ENCODE results near the gene PSMD13.
"Not testable (repeated sequence)": the region's sequence is repeated elsewhere in the genome, so short reads cannot be mapped to it uniquely, and the experiment has no call there.

Gene PSMD13

DNA sequence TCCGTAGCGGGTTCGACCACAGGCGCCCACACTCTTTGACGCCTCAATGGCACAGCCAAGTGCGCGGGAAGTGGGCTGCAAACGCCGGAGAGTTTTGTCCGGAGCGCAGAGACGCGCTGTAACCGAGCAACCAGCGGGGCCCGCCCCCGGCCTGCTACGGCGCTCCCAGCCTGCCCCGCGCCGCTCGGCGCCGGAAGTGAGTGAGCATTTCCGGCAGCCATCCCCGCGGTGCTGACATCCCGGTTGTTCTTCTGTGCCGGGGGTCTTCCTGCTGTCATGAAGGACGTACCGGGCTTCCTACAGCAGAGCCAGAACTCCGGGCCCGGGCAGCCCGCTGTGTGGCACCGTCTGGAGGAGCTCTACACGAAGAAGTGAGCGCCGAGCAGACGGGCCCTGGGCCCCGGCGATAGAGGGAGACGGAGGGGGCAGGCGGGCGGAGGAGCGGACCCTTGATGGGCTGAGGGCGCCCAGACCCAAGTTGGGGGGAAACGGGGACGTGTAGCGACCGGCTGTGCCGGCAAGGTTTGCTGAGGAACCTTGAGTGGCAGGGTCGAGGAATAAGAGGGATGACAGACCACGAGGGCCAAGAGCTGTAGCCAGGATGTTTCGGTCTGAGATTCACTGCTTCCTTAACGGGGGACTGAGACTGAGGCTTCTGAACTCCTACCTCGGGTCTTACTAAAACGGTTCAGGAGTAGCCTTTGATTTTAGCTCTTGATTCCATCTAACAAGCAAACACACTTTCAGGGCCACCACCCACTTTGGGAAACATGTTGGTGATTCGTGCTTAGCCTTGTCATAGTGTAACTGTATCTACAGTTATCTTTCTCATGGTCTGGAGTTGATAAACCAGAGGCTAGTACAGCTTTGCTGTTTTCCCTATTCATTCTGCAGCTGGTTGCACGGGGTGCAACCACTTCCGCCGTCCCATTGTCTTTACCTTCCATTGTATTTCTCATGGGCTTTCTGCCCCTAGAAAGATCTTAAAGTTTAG, at the start of gene PSMD13:
Gene PSMD13, plus strand, starts transcription at position 203 of the 994 bp plus-strand sequence. Its CDS starts 74 bp downstream, at position 277.
- DNase-seq (ENCODE audit: low read depth) = peak; percentile 86

DNA sequence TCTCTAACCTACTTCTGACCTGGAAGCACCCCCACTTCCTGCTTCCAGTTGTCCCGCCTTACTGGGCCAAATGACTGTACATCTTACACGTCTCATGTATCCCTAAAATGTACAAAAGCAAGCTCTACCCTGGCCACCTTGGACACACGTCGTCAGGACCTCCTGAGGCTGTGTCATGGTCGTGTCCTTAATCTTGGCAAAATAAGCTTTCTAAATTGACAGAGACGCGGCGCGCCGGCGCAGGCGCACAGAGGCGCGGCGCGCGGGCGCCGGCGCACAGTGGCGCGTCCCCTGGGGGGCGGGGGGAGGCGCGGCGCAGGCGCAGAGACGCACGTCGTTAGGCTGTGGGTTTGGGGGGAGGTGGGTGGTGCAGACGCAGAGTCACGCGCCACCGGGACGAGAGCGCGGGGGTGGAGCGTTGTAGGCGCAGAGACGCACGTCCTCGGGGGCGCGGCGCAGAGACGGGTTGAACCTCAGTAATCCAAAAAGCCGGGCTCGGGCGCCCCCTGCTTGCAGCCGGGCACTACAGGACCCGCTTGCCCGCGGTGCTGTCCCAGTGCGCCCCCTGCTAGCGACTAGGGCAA, 47.5 kb upstream of the PSMD13 start:
- DNase-seq (ENCODE audit: low read depth) = not testable (repeated sequence)

DNA sequence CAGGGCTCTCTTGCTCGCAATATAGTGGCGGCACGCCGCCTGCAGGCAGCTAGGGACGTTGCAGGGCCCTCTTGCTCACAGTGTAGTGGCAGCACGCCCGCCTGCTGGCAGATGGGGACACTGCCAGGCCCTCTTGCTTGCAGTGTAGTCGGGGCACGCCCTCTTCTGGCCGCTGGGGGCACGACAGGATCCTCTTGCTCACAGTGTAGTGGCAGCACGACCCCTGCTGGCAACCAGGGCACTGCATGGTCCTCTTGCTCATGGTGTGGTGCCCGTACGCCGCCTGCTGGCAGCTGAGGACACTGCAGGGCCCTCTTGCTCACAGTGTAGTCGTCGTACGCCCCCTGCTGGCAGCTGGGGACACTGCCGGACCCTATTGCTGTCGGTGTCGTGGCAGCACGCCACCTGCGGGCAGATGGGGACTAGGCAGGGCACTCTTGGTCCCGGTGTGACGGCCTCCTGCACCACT, 46.9 kb upstream of the PSMD13 start:
- not testable (repeated sequence) for DNase-seq (ENCODE audit: low read depth)

DNA sequence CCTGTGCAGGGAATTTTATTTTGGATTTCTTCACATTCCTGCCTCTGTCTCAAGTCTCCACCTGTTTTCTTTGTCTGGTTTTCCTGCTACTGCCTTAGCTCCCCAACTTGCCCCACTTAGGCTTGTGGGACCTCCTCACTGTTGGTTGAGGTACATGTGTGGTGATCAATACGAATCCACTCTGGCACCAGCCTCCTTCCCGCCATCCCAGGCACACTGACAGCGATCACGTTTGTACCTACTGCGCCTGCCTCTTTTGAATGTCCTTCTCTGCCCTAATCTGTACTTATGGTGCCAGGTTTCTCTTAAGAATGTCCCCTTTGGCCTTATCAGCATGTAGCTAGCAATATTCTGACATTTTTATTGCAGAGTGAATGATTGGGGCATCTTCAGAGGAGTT, 46.2 kb upstream of the PSMD13 start:
- DNase-seq (ENCODE audit: low read depth) = not testable (repeated sequence)

DNA sequence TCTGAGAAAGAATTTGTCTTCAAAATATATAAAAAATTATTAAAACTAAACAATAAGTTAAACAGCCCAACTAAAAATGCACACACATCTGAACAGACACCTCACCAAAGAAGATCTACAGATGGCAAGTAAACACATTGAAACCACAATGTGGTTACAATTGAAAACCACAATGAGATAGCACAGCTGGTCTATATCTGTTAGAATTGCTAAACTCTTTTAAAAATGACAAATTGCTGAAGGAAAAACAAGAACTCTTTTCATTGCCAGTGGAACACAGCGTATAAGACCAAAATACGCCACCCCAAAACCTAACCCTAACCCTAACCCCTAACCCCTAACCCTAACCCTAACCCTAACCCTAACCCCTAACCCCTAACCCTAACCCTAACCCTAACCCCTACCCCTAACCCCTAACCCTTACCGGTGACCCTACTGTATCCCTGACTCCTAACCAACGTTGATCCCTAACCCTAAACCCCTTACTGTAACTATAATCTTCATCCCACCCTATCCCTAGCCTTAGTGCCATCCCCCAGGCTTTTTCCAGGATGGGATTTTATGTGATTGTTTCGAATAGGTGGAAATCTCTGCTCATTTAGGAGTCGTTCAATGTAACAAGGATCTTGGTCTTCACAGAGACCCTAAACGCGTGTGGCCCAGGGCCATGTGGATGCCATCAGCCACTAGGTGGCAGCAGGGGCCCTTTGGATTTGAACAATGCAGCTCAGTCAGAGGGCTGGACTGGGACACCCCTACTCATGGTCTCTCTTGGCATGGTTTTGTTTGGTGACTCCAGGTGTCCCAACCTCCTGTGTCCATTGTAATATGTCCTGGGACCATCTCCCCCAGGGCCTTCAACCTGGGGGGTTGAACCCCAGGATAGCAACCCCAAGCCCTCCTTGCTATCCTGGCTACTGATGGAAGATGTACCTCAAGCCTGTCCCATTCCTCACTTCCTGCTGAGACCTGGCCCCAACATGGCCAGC, 45.0 kb upstream of the PSMD13 start:
- DNase-seq (ENCODE audit: low read depth) = not testable (repeated sequence)

DNA sequence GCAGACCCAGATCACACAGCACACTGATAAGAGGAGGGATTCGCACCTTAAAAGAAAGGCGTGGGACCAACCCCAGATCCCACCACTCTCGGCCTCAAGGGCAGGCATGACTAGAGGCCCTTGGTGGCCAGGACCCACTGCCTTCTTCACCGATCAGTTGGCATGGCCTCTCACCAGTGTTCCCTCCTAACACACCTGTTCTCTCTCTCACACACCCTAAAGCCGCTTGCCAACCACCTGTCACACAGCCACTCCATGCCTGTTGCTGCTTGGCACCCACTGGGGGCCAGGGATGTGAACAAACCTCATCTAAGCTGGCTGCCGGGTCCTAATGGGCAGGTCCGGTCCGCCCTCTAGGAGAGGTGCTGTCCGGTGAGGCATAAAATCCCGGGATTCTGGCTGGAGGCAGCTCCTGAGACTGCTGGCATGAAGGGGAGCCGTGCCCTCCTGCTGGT, 44.1 kb upstream of the PSMD13 start, which contains the start of gene SCGB1C1:
Gene SCGB1C1, plus strand, starts transcription at position 405 of the 455 bp plus-strand sequence. Its CDS starts 22 bp downstream, at position 427.
- not testable (repeated sequence) for DNase-seq (ENCODE audit: low read depth)

DNA sequence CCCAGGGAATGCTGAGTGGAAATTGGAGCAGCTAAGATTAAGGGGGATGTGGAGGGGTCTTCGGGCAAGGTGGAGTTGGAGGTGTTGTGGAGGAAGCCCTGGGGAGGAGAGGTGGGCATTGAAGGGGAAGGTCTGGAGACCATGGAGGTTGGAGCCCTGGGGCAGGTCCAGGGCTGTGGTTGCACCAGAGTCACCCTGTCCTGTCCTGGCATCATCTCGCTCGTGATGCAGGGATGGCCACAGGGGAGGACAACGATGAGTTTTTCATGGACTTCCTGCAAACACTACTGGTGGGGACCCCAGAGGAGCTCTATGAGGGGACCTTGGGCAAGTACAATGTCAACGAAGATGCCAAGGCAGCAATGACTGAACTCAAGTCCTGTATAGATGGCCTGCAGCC, 43.3 kb upstream of the PSMD13 start:
- DNase-seq (ENCODE audit: low read depth) = not testable (repeated sequence)

DNA sequence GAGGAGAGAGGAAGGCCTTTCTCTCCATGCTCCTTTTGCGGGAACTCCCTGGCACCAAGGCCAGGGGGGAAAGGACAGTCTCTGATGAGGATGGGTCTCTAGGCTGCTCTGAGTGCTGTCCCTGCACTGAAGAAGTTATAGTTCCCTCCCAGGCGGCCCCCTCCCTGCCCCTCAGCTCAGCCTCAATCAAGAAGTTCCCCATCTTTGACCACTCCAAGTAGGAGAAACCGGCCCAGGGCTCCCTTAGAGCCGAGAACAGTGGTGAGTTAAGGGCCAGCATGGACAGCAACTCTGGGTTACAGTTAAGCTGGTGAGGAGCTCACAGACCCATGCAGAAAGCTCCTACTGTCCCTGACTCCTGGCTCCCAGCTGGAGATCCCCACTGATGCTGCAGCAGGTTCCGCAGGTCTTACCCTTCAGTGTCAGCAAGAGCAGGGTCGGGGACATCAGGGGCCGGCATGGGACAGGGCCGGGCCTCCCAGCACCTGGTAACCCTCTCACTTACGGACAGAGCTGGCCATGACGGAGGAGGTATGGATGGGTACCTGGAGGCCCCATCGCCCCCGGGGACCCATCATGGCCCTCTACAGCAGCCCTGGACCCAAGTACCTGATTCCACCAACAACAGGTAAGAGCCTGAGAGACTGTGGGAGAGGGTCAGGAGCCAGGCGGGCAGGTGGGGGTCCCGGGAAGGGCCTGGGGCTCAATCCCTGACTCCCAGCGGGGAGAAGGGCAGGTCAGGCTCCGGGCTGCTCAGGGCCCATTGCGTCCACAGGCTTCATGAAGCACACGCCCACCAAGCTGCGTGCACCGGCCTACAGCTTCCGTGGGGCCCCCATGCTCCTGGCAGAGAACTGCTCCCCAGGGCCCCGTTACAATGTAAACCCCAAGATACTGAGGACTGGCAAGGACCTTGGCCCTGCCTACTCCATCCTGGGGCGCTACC, 39.7 kb upstream of the PSMD13 start:
- no peak for DNase-seq (ENCODE audit: low read depth)

DNA sequence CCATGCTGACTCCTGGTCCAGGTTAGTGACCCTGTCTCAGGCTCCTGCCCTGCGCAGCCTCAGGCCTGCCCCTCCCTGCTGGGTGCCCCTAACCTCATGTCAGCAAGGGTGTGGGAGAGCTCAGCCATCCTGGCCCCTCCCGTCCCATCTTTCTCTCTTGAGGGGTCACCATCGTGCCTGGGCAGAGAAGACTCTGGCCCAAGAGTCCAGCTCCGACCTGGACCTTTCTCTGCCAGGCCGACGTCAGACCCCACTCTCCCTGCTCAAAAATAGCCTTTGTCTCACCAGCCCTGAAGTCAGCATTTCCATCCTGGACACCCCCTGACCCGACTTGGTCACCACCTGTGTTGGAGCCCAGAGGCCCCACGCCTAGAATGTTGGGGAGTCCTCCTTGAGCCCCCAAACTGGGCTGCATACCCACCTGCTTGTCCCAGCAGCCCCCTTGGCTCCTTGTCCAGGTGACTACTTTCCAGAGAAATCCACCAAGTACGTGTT, 39.0 kb upstream of the PSMD13 start:
- DNase-seq (ENCODE audit: low read depth) = no peak

DNA sequence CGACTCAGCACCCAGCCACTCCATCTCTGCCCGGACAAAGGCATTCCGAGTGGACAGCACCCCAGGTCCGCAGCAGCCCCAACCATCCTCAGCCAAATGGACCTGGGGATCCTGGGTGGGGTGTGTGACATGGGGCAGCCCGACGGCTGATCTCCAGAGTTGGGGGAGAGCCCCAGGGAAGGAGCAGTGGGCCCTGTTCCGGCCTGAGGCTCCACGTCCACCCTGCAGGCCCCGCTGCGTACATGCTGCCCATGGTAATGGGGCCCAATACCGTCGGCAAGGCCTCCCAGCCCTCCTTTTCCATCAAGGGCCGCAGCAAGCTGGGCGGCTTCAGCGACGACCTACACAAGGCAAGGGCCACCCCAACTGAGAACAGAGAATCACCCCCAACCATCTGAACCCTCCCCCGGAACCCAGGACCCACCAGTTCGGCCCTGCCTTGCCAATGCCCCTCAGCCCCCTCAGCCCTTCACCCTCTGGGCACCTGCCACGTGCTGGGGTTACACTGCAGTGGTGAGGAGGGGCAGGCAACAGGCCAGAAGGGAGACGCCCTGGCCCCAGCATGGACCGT, 38.5 kb upstream of the PSMD13 start:
- no peak for DNase-seq (ENCODE audit: low read depth)

DNA sequence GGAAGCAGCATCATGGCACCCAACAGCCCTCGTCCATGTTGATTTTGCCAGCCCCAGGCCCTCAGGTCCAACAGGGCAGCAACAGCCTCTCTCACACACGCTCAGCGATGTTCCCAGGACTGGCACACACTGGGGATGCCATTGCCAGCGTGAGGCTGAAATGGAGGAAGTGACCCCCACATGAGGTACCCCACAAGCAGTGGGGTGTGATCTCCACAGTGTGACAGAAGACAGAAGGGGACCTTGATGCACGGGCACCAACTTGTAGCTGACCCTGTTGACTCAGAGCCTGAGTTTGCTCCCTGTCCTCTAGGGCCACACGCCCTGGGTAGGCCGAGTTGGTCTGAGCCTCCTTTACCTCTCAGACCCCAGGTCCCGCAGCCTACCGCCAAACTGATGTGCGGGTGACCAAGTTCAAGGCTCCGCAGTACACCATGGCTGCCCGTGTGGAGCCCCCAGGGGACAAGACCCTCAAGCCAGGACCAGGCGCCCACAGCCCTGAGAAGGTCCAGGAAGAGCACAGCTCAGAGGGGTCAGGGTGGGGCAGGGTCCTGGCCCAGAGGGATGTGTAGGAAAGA, 37.7 kb upstream of the PSMD13 start:
- DNase-seq (ENCODE audit: low read depth) = no peak

DNA sequence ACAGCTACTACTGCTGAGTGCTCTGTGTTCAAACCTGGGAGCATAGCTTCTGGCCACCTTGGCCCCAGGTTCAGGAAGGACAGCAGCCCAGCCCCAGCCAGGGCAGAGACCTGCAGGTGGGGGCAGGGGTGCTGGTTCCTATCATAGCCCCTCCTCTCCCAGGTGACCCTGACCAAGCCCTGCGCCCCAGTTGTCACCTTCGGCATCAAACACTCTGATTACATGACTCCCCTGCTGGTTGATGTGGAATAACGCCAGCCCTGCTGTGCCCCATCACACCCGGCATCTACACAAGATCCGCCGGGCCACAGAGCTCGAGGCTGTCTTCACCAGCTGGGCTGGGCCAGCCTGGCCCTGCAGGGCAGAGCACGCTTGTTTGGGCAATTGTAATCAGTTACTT, 37.0 kb upstream of the PSMD13 start:
- no peak for DNase-seq (ENCODE audit: low read depth)

DNA sequence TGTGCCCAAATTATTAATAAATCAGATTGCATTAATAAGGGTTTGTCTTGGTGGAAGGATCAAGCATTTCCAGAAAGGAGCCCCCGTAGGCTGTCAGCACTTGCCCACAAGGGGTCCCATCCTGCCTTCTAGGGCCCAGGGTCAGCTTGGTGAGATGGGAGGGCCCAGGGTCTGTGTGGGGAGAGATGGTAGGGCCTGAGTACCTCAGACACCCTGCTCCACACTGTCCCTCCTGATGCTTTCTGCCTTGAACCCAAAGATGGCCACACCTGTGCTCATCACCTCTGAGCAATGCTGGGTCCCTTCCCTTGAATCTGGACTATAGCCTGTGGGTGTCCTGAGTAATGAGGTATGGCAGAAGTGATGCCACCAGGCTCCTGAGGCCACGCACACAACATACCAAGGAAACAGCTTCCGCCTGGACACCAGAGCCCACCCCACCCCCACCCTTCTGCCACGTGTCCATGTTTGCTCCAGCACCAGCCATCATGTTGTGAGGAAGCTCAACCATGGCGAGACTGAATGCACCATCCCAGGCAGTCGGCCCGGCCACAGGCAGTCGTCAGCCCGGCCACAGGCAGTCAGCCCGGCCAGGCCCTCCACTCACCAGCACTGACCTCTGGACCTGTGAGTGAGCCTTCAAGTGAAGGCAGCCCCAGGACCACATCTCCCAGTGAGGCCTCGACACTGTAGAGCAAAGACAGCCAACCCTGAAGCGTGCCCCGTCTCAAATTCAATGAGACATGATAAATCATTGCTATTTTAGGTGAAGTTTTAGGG, 36.4 kb upstream of the PSMD13 start:
- DNase-seq (ENCODE audit: low read depth) = no peak

DNA sequence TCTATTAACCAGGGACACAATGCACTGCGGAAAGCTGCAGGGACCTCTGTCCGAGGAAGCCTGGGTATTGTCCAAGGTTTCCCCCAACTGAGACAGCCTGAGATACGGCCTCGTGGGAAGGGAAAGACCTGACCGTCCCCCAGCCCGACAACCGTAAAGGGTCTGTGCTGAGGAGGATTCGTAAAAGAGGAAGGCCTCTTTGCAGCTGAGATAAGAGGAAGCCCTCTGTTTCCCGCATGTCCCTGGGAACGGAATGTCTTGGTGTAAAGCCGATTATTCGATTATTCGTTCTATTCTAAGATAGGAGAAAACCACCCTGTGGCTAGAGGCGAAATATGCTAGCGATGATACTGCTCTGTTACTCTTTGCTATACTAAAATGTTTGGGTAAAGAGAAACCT, 34.8 kb upstream of the PSMD13 start:
- DNase-seq (ENCODE audit: low read depth) = no peak

DNA sequence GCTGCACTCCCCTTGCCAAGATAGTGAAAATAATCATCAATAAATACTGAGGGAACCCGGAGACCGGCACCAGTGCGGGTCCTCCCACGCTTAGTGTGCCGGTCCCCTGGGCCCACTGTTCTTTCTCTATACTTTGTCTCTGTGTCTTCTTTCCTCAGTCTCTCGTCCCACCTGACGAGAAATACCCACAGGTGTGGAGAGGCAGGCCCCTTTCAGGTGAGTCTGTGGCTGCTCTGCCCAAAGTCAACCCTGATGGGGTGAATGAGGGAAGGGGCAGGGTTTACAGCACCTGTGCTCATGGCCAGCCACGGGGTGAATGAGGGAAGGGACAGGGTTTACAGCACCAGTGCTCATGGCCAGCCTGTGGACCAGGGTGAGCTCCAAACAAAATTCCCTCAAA, 34.3 kb upstream of the PSMD13 start:
- DNase-seq (ENCODE audit: low read depth) = no peak

DNA sequence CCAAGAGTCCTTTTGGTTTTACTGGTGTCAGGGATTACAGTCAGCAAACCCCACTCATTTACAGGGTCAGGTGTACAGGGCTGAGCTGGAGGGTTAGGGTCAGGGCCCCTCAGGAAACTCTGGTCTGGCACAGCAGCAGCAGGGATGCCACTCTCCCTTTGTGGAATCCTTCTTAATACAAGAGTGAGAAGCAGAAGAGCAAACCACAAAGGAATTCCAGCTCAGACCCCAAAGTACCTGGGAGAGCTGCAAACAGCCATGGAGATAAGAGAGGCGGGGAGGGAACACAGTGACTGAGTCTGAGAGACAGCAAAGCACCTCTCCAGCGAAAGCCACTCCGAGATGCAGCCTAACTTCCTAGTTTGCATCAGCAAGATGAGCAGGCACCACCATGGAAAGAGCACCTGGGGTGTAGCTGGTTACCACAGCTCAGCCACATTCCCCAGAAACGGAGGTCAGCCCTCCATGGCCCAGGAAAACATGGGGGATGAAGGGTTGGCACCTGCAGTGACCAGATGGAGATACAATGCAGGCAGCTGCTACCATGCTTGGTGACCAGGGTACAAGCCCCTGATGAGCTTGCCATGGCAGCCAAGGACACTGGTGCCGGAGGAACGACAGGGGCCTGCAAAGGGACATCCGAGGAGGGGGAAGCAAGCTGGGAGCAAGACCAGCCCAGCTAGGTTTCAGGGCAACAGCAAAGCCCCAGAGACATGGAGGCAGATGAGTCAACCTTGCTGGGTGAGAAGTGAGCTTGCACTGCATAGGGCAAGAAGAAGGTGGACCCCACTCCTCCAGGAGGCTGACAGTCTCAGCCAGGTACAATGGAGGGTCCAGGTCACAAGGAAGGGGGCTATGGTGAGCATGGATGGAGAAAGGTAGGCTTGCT, 33.5 kb upstream of the PSMD13 start:
- DNase-seq (ENCODE audit: low read depth) = no peak

DNA sequence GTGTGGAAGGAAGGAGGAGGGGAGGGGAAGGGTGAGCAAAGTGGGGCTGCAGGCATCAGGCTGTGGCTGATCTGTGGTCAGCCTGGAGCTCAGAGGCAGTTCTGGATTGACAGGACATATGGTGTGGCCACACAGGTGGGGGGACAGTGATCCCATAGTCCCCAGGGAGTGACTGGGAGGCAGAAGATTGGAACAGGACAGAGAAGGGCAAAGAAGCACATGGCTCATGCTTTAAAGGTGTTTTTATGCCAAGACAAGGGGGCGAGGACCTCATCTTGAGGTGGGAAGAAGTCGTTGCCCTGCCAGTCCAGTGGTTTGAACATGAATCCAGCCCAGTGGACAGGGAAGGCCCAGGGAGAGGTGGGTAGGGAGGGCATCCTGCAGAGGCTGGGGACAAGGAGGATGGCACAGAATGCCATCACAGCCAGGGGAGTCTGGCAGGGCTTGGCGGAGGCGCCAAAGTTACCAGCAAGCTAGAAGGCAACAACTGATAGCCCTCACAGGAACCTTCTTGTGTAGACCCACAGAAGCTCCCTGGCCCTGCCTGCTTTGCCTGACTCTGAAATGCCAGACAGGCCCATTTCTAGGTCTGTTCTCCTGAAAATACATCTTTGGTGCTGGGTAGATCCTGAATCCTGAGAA, 32.7 kb upstream of the PSMD13 start:
- DNase-seq (ENCODE audit: low read depth) = no peak
